ENCODE measurements around the gene IGSF21. TPM values are rescaled to one million over a fixed set of nuclear protein-coding genes. Genes with fewer than 3 reads are reported as not detected.

The IGSF21 gene
- polyA plus RNA-seq, 1 of the 3 experiments (the other 2 are of a cell fraction): not detected

- H3K79me2 ChIP-seq (ENCODE audit: insufficient read depth): no peaks in the 10 kb centered on the region
- H3K4me1 ChIP-seq (ENCODE audit: control insufficient read depth in 1 of 2, insufficient read depth in 2 of 2, low read depth in 1 of 2, low read length in 1 of 2): no peaks in the 10 kb centered on the region; a peak in 1 of 4 replicates
- H3K36me3 ChIP-seq (replicated peaks in 1 of 2; ENCODE audit: control insufficient read depth in 1 of 2, insufficient read depth in 2 of 2, low read length in 1 of 2): no peaks in the 10 kb centered on the region
- no peaks in the 10 kb centered on the region for H3F3A ChIP-seq (replicated peaks; ENCODE audit: insufficient read depth)
- H3K9me2 ChIP-seq: no peaks in the 10 kb centered on the region
- CTCF ChIA-PET: interaction anchor here (0.6 to 7.2 kb wide), 15 partner anchors 8 to 485 kb away, joined by 3 to 131 read pairs (median 7); no protein-coding TSS in a partner anchor
- POLR2A ChIA-PET: no interaction called here
- H3K27ac ChIP-seq (ENCODE audit: low read depth in 2 of 2, low read length in 1 of 2): no peak overlapping the region
- H3K4me2 ChIP-seq: no peak overlapping the region
- no peaks in the 10 kb centered on the region for H3K9me3 ChIP-seq
- no peaks in the 10 kb centered on the region for H4K20me1 ChIP-seq (ENCODE audit: insufficient read depth)
- H3K9ac ChIP-seq: no peak overlapping the region
- 36% methylated on average over 2 of the region's 2 CpGs for WGBS (ENCODE audit: low lambda C conversion rate)
- TF ChIP-seq YY1 (IDR thresholded peaks at IDR 0.05; ENCODE audit: low read depth) (no peak), GABPA (IDR thresholded peaks at IDR 0.05; ENCODE audit: low read depth) (no peak), SMC3 (IDR thresholded peaks at IDR 0.05; ENCODE audit: low read depth, low read length) (no peak)
- no peak for DNase-seq
- H3K4me3 ChIP-seq (ENCODE audit: low read depth in 2 of 2, low read length in 1 of 2): no peak overlapping the region
- H2AFZ ChIP-seq (ENCODE audit: low read depth): no peak overlapping the region
- H3K27me3 ChIP-seq (ENCODE audit: insufficient read depth): no peaks in the 10 kb centered on the region
Measured at GRCh38 chr1:18099026-18099425, 8.6 kb upstream of the IGSF21 start.

GRCh38 chr1:18100060-18100459, 7.5 kb upstream of the IGSF21 start:
- H3K79me2 ChIP-seq (ENCODE audit: insufficient read depth): no peaks in the 10 kb centered on the region
- no peak overlapping the region for H3K4me2 ChIP-seq
- no peaks in the 10 kb centered on the region for H3F3A ChIP-seq (replicated peaks; ENCODE audit: insufficient read depth)
- no peaks in the 10 kb centered on the region for H3K9me2 ChIP-seq
- no peak for DNase-seq
- CTCF ChIA-PET: interaction anchor here (0.6 to 7.2 kb wide), 52 partner anchors 9 to 815 kb away, joined by 3 to 131 read pairs (median 4); no protein-coding TSS in a partner anchor
- no peak overlapping the region for H3K9ac ChIP-seq
- no peaks in the 10 kb centered on the region for H4K20me1 ChIP-seq (ENCODE audit: insufficient read depth)
- no peak overlapping the region for H3K27ac ChIP-seq (ENCODE audit: low read depth in 2 of 2, low read length in 1 of 2)
- H3K27me3 ChIP-seq (ENCODE audit: insufficient read depth): no peaks in the 10 kb centered on the region
- no peak overlapping the region for H2AFZ ChIP-seq (ENCODE audit: low read depth)
- no peak overlapping the region for H3K4me3 ChIP-seq (ENCODE audit: low read depth in 2 of 2, low read length in 1 of 2)
- H3K9me3 ChIP-seq: no peaks in the 10 kb centered on the region
- POLR2A ChIA-PET: no interaction called here
- 41% methylated on average over 12 of the region's 12 CpGs for WGBS (ENCODE audit: low lambda C conversion rate)
- no peaks in the 10 kb centered on the region for H3K36me3 ChIP-seq (replicated peaks in 1 of 2; ENCODE audit: control insufficient read depth in 1 of 2, insufficient read depth in 2 of 2, low read length in 1 of 2)
- H3K4me1 ChIP-seq (ENCODE audit: control insufficient read depth in 1 of 2, insufficient read depth in 2 of 2, low read depth in 1 of 2, low read length in 1 of 2): no peaks in the 10 kb centered on the region; a peak in 1 of 4 replicates
- no peak for TF ChIP-seq PBX3 (IDR thresholded peaks at IDR 0.05)
- no peak for TF ChIP-seq FOXJ3 (CRISPR knock-in tag; IDR thresholded peaks at IDR 0.05)
- TF ChIP-seq SIN3A (IDR thresholded peaks at IDR 0.05; ENCODE audit: borderline replicate concordance, low read depth, low read length): no peak
- TF ChIP-seq USF1 (IDR thresholded peaks at IDR 0.05; ENCODE audit: borderline replicate concordance, low read depth): no peak
- TF ChIP-seq MEF2A (IDR thresholded peaks at IDR 0.05; ENCODE audit: borderline replicate concordance, low read depth): no peak
- TF ChIP-seq, protein P1, sequence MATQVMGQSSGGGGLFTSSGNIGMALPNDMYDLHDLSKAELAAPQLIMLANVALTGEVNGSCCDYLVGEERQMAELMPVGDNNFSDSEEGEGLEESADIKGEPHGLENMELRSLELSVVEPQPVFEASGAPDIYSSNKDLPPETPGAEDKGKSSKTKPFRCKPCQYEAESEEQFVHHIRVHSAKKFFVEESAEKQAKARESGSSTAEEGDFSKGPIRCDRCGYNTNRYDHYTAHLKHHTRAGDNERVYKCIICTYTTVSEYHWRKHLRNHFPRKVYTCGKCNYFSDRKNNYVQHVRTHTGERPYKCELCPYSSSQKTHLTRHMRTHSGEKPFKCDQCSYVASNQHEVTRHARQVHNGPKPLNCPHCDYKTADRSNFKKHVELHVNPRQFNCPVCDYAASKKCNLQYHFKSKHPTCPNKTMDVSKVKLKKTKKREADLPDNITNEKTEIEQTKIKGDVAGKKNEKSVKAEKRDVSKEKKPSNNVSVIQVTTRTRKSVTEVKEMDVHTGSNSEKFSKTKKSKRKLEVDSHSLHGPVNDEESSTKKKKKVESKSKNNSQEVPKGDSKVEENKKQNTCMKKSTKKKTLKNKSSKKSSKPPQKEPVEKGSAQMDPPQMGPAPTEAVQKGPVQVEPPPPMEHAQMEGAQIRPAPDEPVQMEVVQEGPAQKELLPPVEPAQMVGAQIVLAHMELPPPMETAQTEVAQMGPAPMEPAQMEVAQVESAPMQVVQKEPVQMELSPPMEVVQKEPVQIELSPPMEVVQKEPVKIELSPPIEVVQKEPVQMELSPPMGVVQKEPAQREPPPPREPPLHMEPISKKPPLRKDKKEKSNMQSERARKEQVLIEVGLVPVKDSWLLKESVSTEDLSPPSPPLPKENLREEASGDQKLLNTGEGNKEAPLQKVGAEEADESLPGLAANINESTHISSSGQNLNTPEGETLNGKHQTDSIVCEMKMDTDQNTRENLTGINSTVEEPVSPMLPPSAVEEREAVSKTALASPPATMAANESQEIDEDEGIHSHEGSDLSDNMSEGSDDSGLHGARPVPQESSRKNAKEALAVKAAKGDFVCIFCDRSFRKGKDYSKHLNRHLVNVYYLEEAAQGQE (IDR thresholded peaks at IDR 0.05; ENCODE audit: low read depth, low read length): no peak
- TF ChIP-seq TAF1 (IDR thresholded peaks at IDR 0.05; ENCODE audit: borderline replicate concordance, low read depth, low read length): no peak
- no peak for TF ChIP-seq CTCF (IDR thresholded peaks at IDR 0.05)
- TF ChIP-seq, protein P2, sequence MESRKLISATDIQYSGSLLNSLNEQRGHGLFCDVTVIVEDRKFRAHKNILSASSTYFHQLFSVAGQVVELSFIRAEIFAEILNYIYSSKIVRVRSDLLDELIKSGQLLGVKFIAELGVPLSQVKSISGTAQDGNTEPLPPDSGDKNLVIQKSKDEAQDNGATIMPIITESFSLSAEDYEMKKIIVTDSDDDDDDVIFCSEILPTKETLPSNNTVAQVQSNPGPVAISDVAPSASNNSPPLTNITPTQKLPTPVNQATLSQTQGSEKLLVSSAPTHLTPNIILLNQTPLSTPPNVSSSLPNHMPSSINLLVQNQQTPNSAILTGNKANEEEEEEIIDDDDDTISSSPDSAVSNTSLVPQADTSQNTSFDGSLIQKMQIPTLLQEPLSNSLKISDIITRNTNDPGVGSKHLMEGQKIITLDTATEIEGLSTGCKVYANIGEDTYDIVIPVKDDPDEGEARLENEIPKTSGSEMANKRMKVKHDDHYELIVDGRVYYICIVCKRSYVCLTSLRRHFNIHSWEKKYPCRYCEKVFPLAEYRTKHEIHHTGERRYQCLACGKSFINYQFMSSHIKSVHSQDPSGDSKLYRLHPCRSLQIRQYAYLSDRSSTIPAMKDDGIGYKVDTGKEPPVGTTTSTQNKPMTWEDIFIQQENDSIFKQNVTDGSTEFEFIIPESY (IDR thresholded peaks at IDR 0.05; ENCODE audit: borderline replicate concordance, low read depth): no peak
- TF ChIP-seq GABPA (IDR thresholded peaks at IDR 0.05; ENCODE audit: low read depth): no peak
- TF ChIP-seq RXRA (IDR thresholded peaks at IDR 0.05; ENCODE audit: borderline replicate concordance, low read depth): no peak
- no peak for TF ChIP-seq ELF1 (IDR thresholded peaks at IDR 0.05)
- TF ChIP-seq POLR2AphosphoS5 (IDR thresholded peaks at IDR 0.05; ENCODE audit: low read depth, low read length): no peak
- no peak for TF ChIP-seq IRF3 (IDR thresholded peaks at IDR 0.05; ENCODE audit: low read depth, low read length)
- no peak for TF ChIP-seq EZH2phosphoT487 (IDR thresholded peaks at IDR 0.05; ENCODE audit: borderline replicate concordance, low read depth)
